Ovary (tissue), 9 donors: ENCODE measurements around the gene MYO1B. TPM values are rescaled to one million over a fixed set of nuclear protein-coding genes. Genes with fewer than 3 reads are reported as not detected.

Experiments used
- DNase-seq, 5 donors: peaks; one replicate each; pipeline ENCODE4 v3.0.0-alpha.2; 2019 to 2020
- H3K27ac ChIP-seq, 2 donors: fragments of 200-600 bp; one replicate each; pipeline versions ENCODE4 v1.5.1 to v1.8.0; 2019 to 2022
- H3K27me3 ChIP-seq: fragments of 200-600 bp; one replicate; pipeline ENCODE4 v1.8.0; 2022
- H3K36me3 ChIP-seq: fragments of 200-600 bp; sonication (generic); one replicate; pipeline ENCODE4 v1.5.1; 2019
- H3K4me1 ChIP-seq: one replicate; pipeline ENCODE4 v1.8.1; 2013; ENCODE audit warnings: mild to moderate bottlenecking, moderate library complexity; ENCODE audit not compliant: insufficient read depth
- H3K4me3 ChIP-seq: fragments of 200-600 bp; sonication (generic); one replicate; pipeline ENCODE4 v1.5.1; 2017
- H3K9me3 ChIP-seq, 2 donors: fragments of 200-600 bp in 1 of 2; sonication (generic) in 1 of 2; one replicate each; pipeline versions ENCODE4 v1.5.1 to v1.8.1; 2013 to 2019; ENCODE audit warnings: mild to moderate bottlenecking in 1 of 2, moderate library complexity in 1 of 2
- CTCF ChIP-seq, 3 donors: fragments of 450-650 bp in 2 of 3; fragments of 200-600 bp in 1 of 3; IDR thresholded peaks; one replicate each; pipeline versions ENCODE4 v1.5.1 to v1.8.0; 2016 to 2022; ENCODE audit warnings: antibody characterized with exemption in 3 of 3, mild to moderate bottlenecking in 1 of 3
- EP300 ChIP-seq: sonication (generic); formaldehyde crosslinking; IDR thresholded peaks from one replicate; pipeline ENCODE4 v1.6.1; 2017; ENCODE audit warnings: antibody characterized with exemption
- POLR2A ChIP-seq: fragments of 450-650 bp; IDR thresholded peaks from one replicate; pipeline ENCODE4 v1.6.1; 2017; ENCODE audit warnings: antibody characterized with exemption, mild to moderate bottlenecking, moderate library complexity
- WGBS, 3 donors: extraction: QIAGEN DNeasy Blood & Tissue Kit in 1 of 3; methylation state at CpG; one replicate each; pipeline versions ENCODE4 v1.1.5 to v1.1.7; 2013 to 2017; 5-methylcytosine and 5-hydroxymethylcytosine counted together
- intact Hi-C, 4 donors: fragments of 100-400 bp; cut with DNase I; formaldehyde crosslinking; loops; one replicate each; pipeline versions ENCODE4 v1.11.0 to v1.15.1; 2022 to 2023
- polyA plus RNA-seq, 2 donors: library from polyadenylated mRNA; stranded (reverse); fragments of 200-250 nt in 1 of 2; fragments of 350-450 nt in 1 of 2; fragmentation: Illumina TruSeq in 1 of 2; extraction: RNeasy Lipid Tissue Mini Kit (QIAGEN cat#74804) in 1 of 2; gene quantifications; one replicate each; pipeline ENCODE4 v1.2.3, GENCODE V29; 2013 to 2014
- total RNA-seq, 7 donors: library from RNA; depleted of rRNA in 2 of 7; stranded (reverse); fragments of >200 nt in 2 of 7; fragmentation: NEBNext Ultra II Directional in 3 of 7; extraction: Animal tissue kit (Norgen Biotek cat#: 25700) in 3 of 7; gene quantifications; one replicate each; pipeline versions ENCODE4 v1.1.0 to v1.2.4, GENCODE V29; 2016 to 2023
- donor health status: DM: no; HTN: no; CAD: no; lungs with moderate emphysema.
- donor health status: DM: no; HTN: no; CAD: no.
- donor health status: Bipolar disorder and iron deficiency.
- donor health status: DM: yes; HTN: yes; CAD: no.
- donor health status: DM: no; HTN: no; CAD: no.
- donor health status: DM: yes; HTN: yes; CAD: no.

MYO1B gene
- total and polyA plus RNA-seq, 9 donors = 15.8 to 34.7 (median 27.3) TPM

- no peak overlapping the region for H3K4me3 ChIP-seq
- no peaks in the 10 kb centered on the region for H3K27me3 ChIP-seq
- DNase-seq = no peak
- WGBS, 3 donors = 85 to 92% (median 90%) methylated on average over 1 of the region's 1 CpG
- H3K36me3 ChIP-seq = no peaks in the 10 kb centered on the region
- no peak overlapping the region for H3K27ac ChIP-seq
- no peak for TF ChIP-seq EP300
- H3K9me3 ChIP-seq = no peaks in the 10 kb centered on the region
- H3K4me1 ChIP-seq = no peaks in the 10 kb centered on the region
- intact Hi-C loops = no loop called here
Measured at GRCh38 chr2:191215230-191215629, 30.0 kb upstream of the MYO1B start.

- DNase-seq = no peak
Measured at GRCh38 chr2:191215666-191216065, 29.5 kb upstream of the MYO1B start.

GRCh38 chr2:191217580-191217979 is 27.6 kb upstream of the MYO1B start:
- Histone ChIP-seq H3K27me3 (no peaks in the 10 kb centered on the region), H3K4me3 (no peak overlapping the region), H3K9me3 (no peaks in the 10 kb centered on the region), H3K27ac (no peak overlapping the region), H3K36me3 (no peaks in the 10 kb centered on the region), H3K4me1 (no peaks in the 10 kb centered on the region)
- 9 to 25% (median 14%) methylated on average over 1 of the region's 1 CpG for WGBS, 3 donors
- no peak for TF ChIP-seq EP300
- TF ChIP-seq CTCF (IDR thresholded peaks at IDR 0.05) = no peak
- no peak for TF ChIP-seq POLR2A
- intact Hi-C loops = no loop called here
- no peak for DNase-seq

More at GRCh38 chr2:191215666-191216065, 29.5 kb upstream of the MYO1B start:
- Histone ChIP-seq H3K9me3 (no peaks in the 10 kb centered on the region), H3K4me1 (no peaks in the 10 kb centered on the region), H3K27me3 (no peaks in the 10 kb centered on the region), H3K4me3 (no peak overlapping the region), H3K27ac (no peak overlapping the region), H3K36me3 (no peaks in the 10 kb centered on the region)
- intact Hi-C loops = no loop called here
- no peak for TF ChIP-seq EP300
- no peak for TF ChIP-seq CTCF (IDR thresholded peaks at IDR 0.05)
- TF ChIP-seq POLR2A = no peak

- no peaks in the 10 kb centered on the region for H3K36me3 ChIP-seq
- no peaks in the 10 kb centered on the region for H3K27me3 ChIP-seq
- TF ChIP-seq EP300 (no peak), POLR2A (no peak), CTCF (IDR thresholded peaks at IDR 0.05) (peak; percentile 28 to 43 (median 41))
- H3K9me3 ChIP-seq = no peaks in the 10 kb centered on the region
- intact Hi-C loops = no loop called here
- no peak overlapping the region for H3K4me3 ChIP-seq
- WGBS, 3 donors = 15 to 39% (median 20%) methylated on average over 5 of the region's 5 CpGs
- H3K27ac ChIP-seq = no peak overlapping the region
- no peaks in the 10 kb centered on the region for H3K4me1 ChIP-seq
- peak in 4 of 5 donors; percentile 15 to 59 (median 41) for DNase-seq
Measured at GRCh38 chr2:191218292-191218898, 26.8 kb upstream of the MYO1B start.

- no peak for TF ChIP-seq EP300
- TF ChIP-seq CTCF (IDR thresholded peaks at IDR 0.05) = no peak
- no peak for TF ChIP-seq POLR2A
- H3K4me3 ChIP-seq = no peak overlapping the region
- no peak for DNase-seq
- H3K4me1 ChIP-seq = no peaks in the 10 kb centered on the region
- intact Hi-C loops = no loop called here
- H3K36me3 ChIP-seq = no peaks in the 10 kb centered on the region
- no peak overlapping the region for H3K27ac ChIP-seq
- 95 to 98% (median 98%) methylated on average over 2 of the region's 2 CpGs for WGBS, 3 donors
- H3K9me3 ChIP-seq = no peaks in the 10 kb centered on the region
- H3K27me3 ChIP-seq = no peaks in the 10 kb centered on the region
Measured at GRCh38 chr2:191220671-191221070, 24.5 kb upstream of the MYO1B start.
